H9 (cell line): ENCODE results near the gene C1QTNF1. TPM values are rescaled to one million over a fixed set of nuclear protein-coding genes. Genes with fewer than 3 reads are reported as not detected.

Experiments
- DNase-seq: peaks from one replicate; pipeline ENCODE4 v3.0.0-alpha.2; 2017
- H2AFZ ChIP-seq: one replicate; pipeline ENCODE4 v1.6.1; 2013; ENCODE audit warnings: mild to moderate bottlenecking, low read length, control low read depth, moderate library complexity
- H2AK5ac ChIP-seq: 2 replicates; pipeline ENCODE4 v1.6.1; 2013; ENCODE audit warnings: low read length, control low read depth, mixed read lengths; ENCODE audit not compliant: insufficient read length
- H2BK120ac ChIP-seq: one replicate; pipeline ENCODE4 v1.6.1; 2013; ENCODE audit warnings: low read depth, mild to moderate bottlenecking, low read length, control low read depth, inconsistent platforms; ENCODE audit not compliant: poor library complexity, severe bottlenecking
- H2BK12ac ChIP-seq: 2 replicates; pipeline ENCODE4 v1.6.1; 2013; ENCODE audit warnings: low read length, control low read depth, mixed read lengths, low read depth; ENCODE audit not compliant: insufficient read length
- H2BK15ac ChIP-seq: 2 replicates; pipeline ENCODE4 v1.6.1; 2013; ENCODE audit warnings: low read depth, low read length, control low read depth
- H2BK20ac ChIP-seq: one replicate; pipeline ENCODE4 v1.6.1; 2013; ENCODE audit warnings: low read depth, mild to moderate bottlenecking, low read length, control low read depth, inconsistent platforms; ENCODE audit not compliant: poor library complexity, severe bottlenecking
- H2BK5ac ChIP-seq: 2 replicates; pipeline ENCODE4 v1.6.1; 2013; ENCODE audit warnings: low read length, control low read depth, mixed read lengths; ENCODE audit not compliant: insufficient read length
- H3K14ac ChIP-seq: 2 replicates; pipeline ENCODE4 v1.6.1; 2013; ENCODE audit warnings: low read length, control low read depth; ENCODE audit not compliant: insufficient read depth
- H3K18ac ChIP-seq: 2 replicates; pipeline ENCODE4 v1.6.1; 2013; ENCODE audit warnings: low read depth, mild to moderate bottlenecking, mixed read lengths, low read length, control low read depth; ENCODE audit not compliant: insufficient read length
- H3K23ac ChIP-seq: 2 replicates; pipeline ENCODE4 v1.6.1; 2013; ENCODE audit warnings: low read length, control low read depth, mixed read lengths, low read depth; ENCODE audit not compliant: insufficient read length
- H3K23me2 ChIP-seq: 2 replicates; pipeline ENCODE4 v1.6.1; 2013; ENCODE audit warnings: low read depth, mild to moderate bottlenecking, mixed read lengths, low read length, control low read depth; ENCODE audit not compliant: insufficient read length, poor library complexity, severe bottlenecking
- H3K27ac ChIP-seq: 2 replicates; pipeline ENCODE4 v1.5.1; 2013; ENCODE audit warnings: low read length, control low read depth, mixed read lengths, low read depth; ENCODE audit not compliant: insufficient read length
- H3K27me3 ChIP-seq: 2 replicates; pipeline ENCODE4 v1.6.1; 2013; ENCODE audit warnings: low read length, control low read depth, inconsistent platforms; ENCODE audit not compliant: insufficient read depth
- H3K4ac ChIP-seq: 2 replicates; pipeline ENCODE4 v1.6.1; 2013; ENCODE audit warnings: low read depth, mild to moderate bottlenecking, control low read depth, inconsistent platforms, low read length, moderate library complexity
- H3K4me1 ChIP-seq: 2 replicates; pipeline ENCODE4 v1.6.1; 2013; ENCODE audit warnings: low read length, control low read depth, inconsistent platforms; ENCODE audit not compliant: insufficient read depth
- H3K4me2 ChIP-seq: 2 replicates; pipeline ENCODE4 v1.6.1; 2013; ENCODE audit warnings: low read length, control low read depth, mixed read lengths; ENCODE audit not compliant: insufficient read length, insufficient read depth
- H3K56ac ChIP-seq: 2 replicates; pipeline ENCODE4 v1.6.1; 2013; ENCODE audit warnings: low read depth, mild to moderate bottlenecking, mixed read lengths, low read length, control low read depth; ENCODE audit not compliant: insufficient read length
- H3K79me1 ChIP-seq: 2 replicates; pipeline ENCODE4 v1.6.1; 2013; ENCODE audit warnings: low read depth, mild to moderate bottlenecking, moderate library complexity, low read length, control low read depth, inconsistent platforms; ENCODE audit not compliant: insufficient read depth, poor library complexity, severe bottlenecking
- H3K79me2 ChIP-seq: 2 replicates; pipeline ENCODE4 v1.6.1; 2013; ENCODE audit warnings: low read length, control low read depth, inconsistent platforms; ENCODE audit not compliant: insufficient read depth
- H3K9ac ChIP-seq: 2 replicates; pipeline ENCODE4 v1.6.1; 2013; ENCODE audit warnings: low read length, control low read depth, mixed read lengths; ENCODE audit not compliant: insufficient read length; ENCODE audit errors: extremely low read depth
- H3K9me3 ChIP-seq: one replicate; pipeline ENCODE4 v1.6.1; 2013; ENCODE audit warnings: low read depth, low read length, inconsistent platforms; ENCODE audit not compliant: control insufficient read depth
- H3T11ph ChIP-seq: one replicate; pipeline ENCODE4 v1.6.1; 2013; ENCODE audit warnings: mild to moderate bottlenecking, low read length, control low read depth, inconsistent platforms
- H4K20me1 ChIP-seq: one replicate; pipeline ENCODE4 v1.6.1; 2013; ENCODE audit not compliant: control insufficient read depth, insufficient read length, insufficient read depth
- H4K5ac ChIP-seq: 2 replicates; pipeline ENCODE4 v1.6.1; 2013; ENCODE audit warnings: low read depth, mild to moderate bottlenecking, mixed read lengths, low read length, control low read depth; ENCODE audit not compliant: insufficient read length
- H4K8ac ChIP-seq: replicated peaks from 2 replicates; pipeline ENCODE4 v1.6.1; 2013; ENCODE audit warnings: low read length, control low read depth, mixed read lengths, low read depth; ENCODE audit not compliant: insufficient read length
- H4K91ac ChIP-seq: 2 replicates; pipeline ENCODE4 v1.6.1; 2013; ENCODE audit warnings: low read depth, mild to moderate bottlenecking, moderate library complexity, mixed read lengths, low read length, control low read depth; ENCODE audit not compliant: insufficient read length
- H3K27ac Mint-ChIP-seq, 3 experiments: 2 replicates in 2 of 3; 3 replicates in 1 of 3; pipeline ENCODE4 v1.8.0; 2020 to 2021; ENCODE audit warnings: mixed read lengths in 3 of 3, mild to moderate bottlenecking in 1 of 3, moderate library complexity in 1 of 3
- H3K27me3 Mint-ChIP-seq: 2 replicates; pipeline ENCODE4 v1.8.0; 2021; ENCODE audit warnings: low read depth, mild to moderate bottlenecking, moderate library complexity, mixed read lengths
- H3K36me3 Mint-ChIP-seq, 3 experiments: 2 replicates in 2 of 3; 3 replicates in 1 of 3; pipeline ENCODE4 v1.8.0; 2020 to 2021; ENCODE audit warnings: low read depth in 3 of 3, mixed read lengths in 3 of 3; ENCODE audit not compliant: insufficient read depth in 1 of 3
- H3K4me1 Mint-ChIP-seq, 2 experiments: 2 replicates each; pipeline ENCODE4 v1.8.0; 2020; ENCODE audit warnings: mixed read lengths in 2 of 2
- H3K4me3 Mint-ChIP-seq, 2 experiments: 2 replicates in 1 of 2; 3 replicates in 1 of 2; pipeline ENCODE4 v1.8.0; 2020 to 2021; ENCODE audit warnings: mild to moderate bottlenecking in 2 of 2, mixed read lengths in 2 of 2, moderate library complexity in 1 of 2
- H3K9me3 Mint-ChIP-seq, 2 experiments: 2 replicates in 1 of 2; 3 replicates in 1 of 2; pipeline ENCODE4 v1.8.0; 2020; ENCODE audit warnings: mild to moderate bottlenecking in 2 of 2, mixed read lengths in 2 of 2, moderate library complexity in 1 of 2
- CTCF ChIP-seq: fragments of 200-600 bp; sonication (generic); conservative IDR thresholded peaks from 3 replicates; pipeline ENCODE4 v1.8.0; 2021; ENCODE audit warnings: antibody characterized with exemption, mild to moderate bottlenecking
- WGBS: extraction: QIAGEN DNeasy Blood & Tissue Kit; methylation state at CpG from one replicate; pipeline ENCODE4 v1.1.7; 2013; ENCODE audit warnings: missing lambda C conversion rate, low lambda C conversion rate, mixed read lengths; ENCODE audit not compliant: insufficient read length; ENCODE audit errors: extremely low coverage; 5-methylcytosine and 5-hydroxymethylcytosine counted together
- total RNA-seq: library from RNA; stranded (reverse); gene quantifications from 2 replicates; pipeline ENCODE4 v1.2.1, GENCODE V29; 2021

The C1QTNF1 gene
- total RNA-seq, 1 experiment from 2014 or later = 0.96 TPM

GRCh38 chr17:79017546-79018369, 6.2 kb upstream of the C1QTNF1 start:
- H3K79me2 ChIP-seq = no peaks in the 10 kb centered on the region
- no peak overlapping the region for H2BK12ac ChIP-seq
- Mint-ChIP-seq H3K27ac (no peak overlapping the region), H3K4me3 (no peak overlapping the region), H3K9me3 (peaks cover 31 to 33% of the 10 kb centered on the region in 2 experiments), H3K36me3 (peaks cover 4 to 11% (median 5%) of the 10 kb centered on the region in 3 experiments; a peak in 6 of 7 replicates), H3K27me3 (peaks cover 78% of the 10 kb centered on the region), H3K4me1 (peaks cover 4 to 5% of the 10 kb centered on the region in 2 experiments; a peak in 3 of 4 replicates)
- no peak overlapping the region for H3K14ac ChIP-seq
- H2BK15ac ChIP-seq = no peak overlapping the region
- no peak overlapping the region for H3K4ac ChIP-seq
- no peak overlapping the region for H3K4me2 ChIP-seq
- no peaks in the 10 kb centered on the region for H3K79me1 ChIP-seq
- peak overlapping the region; percentile 14 for H2BK20ac ChIP-seq
- no peak for TF ChIP-seq CTCF
- H3K56ac ChIP-seq = no peak overlapping the region
- H3K4me1 ChIP-seq = no peaks in the 10 kb centered on the region
- H3K18ac ChIP-seq = no peak overlapping the region
- no peak overlapping the region for H2AK5ac ChIP-seq
- no peak overlapping the region for H3K9ac ChIP-seq
- H2AFZ ChIP-seq = no peak overlapping the region
- no peak overlapping the region for H4K8ac ChIP-seq
- WGBS = no CpG with 5 or more reads among the region's 6 CpGs
- no peak overlapping the region for H4K91ac ChIP-seq
- DNase-seq = no peak
- no peaks in the 10 kb centered on the region for H3K23me2 ChIP-seq
- H4K20me1 ChIP-seq = no peaks in the 10 kb centered on the region
- H2BK5ac ChIP-seq = no peak overlapping the region
- H3K27me3 ChIP-seq = peaks cover 12% of the 10 kb centered on the region; the same call in 1 of the 2 replicates
- H2BK120ac ChIP-seq = no peak overlapping the region
- no peak overlapping the region for H3K27ac ChIP-seq
- H3K23ac ChIP-seq = no peak overlapping the region
- peaks cover 8% of the 10 kb centered on the region for H3K9me3 ChIP-seq
- H4K5ac ChIP-seq = no peak overlapping the region
- no peak overlapping the region for H3T11ph ChIP-seq
